RWPE1 (cell line): ENCODE measurements around the gene ARSA.
"Not testable (repeated sequence)": the region's sequence is repeated elsewhere in the genome, so short reads cannot be mapped to it uniquely, and the experiment has no call there.

Source experiments
- CTCF ChIA-PET: fragments of 350-600 bp; sonication (Branson Sonifier 250); formaldehyde crosslinking; extraction: SDS; loops from one replicate; lab custom pipeline; 2021; lab: Yijun Ruan, JAX
- POLR2A ChIA-PET: fragments of 400-600 bp; formaldehyde crosslinking; extraction: SDS; loops from one replicate; lab custom pipeline; 2020; ENCODE audit warnings: antibody characterized with exemption; ENCODE audit not compliant: low non-redundant PET; lab: Yijun Ruan, JAX
- DNase-seq: peaks from one replicate; pipeline ENCODE4 v3.0.0; 2012; ENCODE audit warnings: low spot score
- H3K27ac ChIP-seq: fragments of 450-650 bp; 2 replicates; pipeline ENCODE4 v1.5.1; 2017
- TF ChIP-seq, protein P1 (sequence below): fragments of 450-650 bp; conservative IDR thresholded peaks from 2 replicates; pipeline ENCODE4 v1.5.1; 2017; ENCODE audit warnings: low read depth, mild to moderate bottlenecking

Gene ARSA

DNA sequence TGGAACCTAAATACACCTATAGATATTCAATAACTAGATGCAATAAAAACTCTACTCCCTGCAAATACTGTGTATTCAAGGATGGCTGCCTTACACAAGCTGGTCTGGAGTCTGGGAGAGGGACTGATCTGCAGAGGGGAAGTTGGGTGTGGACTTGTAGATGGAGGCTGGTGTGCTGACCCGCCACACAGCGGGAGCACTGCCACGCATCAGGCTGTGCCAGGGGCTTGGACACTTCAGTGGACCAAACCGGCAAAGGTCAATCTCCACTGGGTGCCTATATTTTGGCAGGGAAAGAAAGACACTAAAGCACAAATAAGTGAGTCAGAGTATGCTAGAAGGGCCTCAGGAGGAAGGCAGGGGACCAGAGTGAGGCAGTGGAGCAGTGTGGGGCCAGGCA is 42.6 kb upstream of the ARSA start:
- H3K27ac ChIP-seq, result no peak overlapping the region
- no peak for DNase-seq
- TF ChIP-seq, protein P1, sequence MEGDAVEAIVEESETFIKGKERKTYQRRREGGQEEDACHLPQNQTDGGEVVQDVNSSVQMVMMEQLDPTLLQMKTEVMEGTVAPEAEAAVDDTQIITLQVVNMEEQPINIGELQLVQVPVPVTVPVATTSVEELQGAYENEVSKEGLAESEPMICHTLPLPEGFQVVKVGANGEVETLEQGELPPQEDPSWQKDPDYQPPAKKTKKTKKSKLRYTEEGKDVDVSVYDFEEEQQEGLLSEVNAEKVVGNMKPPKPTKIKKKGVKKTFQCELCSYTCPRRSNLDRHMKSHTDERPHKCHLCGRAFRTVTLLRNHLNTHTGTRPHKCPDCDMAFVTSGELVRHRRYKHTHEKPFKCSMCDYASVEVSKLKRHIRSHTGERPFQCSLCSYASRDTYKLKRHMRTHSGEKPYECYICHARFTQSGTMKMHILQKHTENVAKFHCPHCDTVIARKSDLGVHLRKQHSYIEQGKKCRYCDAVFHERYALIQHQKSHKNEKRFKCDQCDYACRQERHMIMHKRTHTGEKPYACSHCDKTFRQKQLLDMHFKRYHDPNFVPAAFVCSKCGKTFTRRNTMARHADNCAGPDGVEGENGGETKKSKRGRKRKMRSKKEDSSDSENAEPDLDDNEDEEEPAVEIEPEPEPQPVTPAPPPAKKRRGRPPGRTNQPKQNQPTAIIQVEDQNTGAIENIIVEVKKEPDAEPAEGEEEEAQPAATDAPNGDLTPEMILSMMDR, result no peak
- ChIA-PET CTCF (no interaction called here), POLR2A (no interaction called here)

DNA sequence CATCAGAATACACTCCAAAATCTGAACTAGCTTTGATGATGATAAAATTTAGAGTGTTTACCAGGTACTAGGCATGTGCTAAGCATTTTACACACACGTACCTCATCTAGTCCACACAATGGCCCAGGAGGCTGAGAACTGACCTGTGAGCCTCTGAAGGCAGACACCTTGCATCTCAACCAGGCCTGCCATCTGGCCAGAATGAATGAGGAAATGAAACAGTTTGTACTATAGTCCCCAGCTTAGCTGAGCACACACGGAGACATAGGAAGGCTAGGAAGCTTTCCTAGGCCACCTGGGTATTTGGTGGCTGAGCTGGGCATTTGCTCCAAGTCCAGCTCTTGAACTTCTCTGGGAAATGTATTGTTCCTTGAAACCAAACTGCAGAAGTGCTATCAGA is 37.8 kb upstream of the ARSA start:
- no peak overlapping the region for H3K27ac ChIP-seq
- ChIA-PET CTCF (interaction anchor here (1.2 kb wide), 1 partner anchor 31 kb away, joined by 4 read pairs; no protein-coding TSS in a partner anchor), POLR2A (no interaction called here)
- TF ChIP-seq, protein P1, result no peak
- DNase-seq, result no peak

DNA sequence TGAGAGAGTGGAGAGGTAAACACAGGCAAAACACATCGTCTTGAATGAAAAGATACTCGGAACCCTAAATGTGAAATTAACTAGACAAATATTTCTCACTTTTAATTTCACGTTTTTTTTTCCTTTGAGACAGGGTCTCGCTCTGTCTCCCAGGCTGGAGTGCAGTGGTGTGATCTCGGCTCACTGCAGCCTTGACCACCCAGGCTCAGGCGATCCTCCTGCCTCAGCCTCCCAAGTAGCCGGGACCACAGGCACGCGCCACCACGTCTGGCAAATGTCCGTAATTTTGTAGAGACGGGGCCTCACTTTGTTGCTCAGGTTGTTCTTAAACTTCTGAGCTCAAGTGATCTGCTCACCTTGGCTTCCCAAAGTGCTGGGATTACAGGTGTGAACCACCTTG is 37.3 kb upstream of the ARSA start:
- no peak overlapping the region for H3K27ac ChIP-seq
- CTCF ChIA-PET, result no interaction called here
- TF ChIP-seq, protein P1, result no peak
- no peak for DNase-seq
- POLR2A ChIA-PET, result no interaction called here

DNA sequence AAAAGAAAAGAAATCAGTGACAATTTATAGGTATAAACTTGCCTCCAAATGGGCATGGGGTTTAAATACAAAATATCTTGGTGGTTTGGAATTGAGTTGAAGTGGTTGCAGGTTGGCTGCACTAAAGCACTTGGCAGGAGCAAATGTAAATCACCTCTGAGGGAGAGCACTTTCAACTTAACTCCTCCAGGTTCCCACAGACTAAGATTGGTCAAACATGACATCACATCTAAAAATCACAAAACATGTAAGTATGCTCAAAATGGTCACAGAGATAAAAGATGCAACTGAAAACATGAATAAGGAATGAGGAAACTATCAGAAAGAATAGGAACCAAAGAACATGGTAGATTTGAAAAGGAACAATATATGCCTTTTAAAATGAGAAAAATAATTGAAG is 32.4 kb upstream of the ARSA start:
- TF ChIP-seq, protein P1, result no peak
- POLR2A ChIA-PET, result no interaction called here
- CTCF ChIA-PET, result no interaction called here
- no peak overlapping the region for H3K27ac ChIP-seq
- DNase-seq, result no peak

DNA sequence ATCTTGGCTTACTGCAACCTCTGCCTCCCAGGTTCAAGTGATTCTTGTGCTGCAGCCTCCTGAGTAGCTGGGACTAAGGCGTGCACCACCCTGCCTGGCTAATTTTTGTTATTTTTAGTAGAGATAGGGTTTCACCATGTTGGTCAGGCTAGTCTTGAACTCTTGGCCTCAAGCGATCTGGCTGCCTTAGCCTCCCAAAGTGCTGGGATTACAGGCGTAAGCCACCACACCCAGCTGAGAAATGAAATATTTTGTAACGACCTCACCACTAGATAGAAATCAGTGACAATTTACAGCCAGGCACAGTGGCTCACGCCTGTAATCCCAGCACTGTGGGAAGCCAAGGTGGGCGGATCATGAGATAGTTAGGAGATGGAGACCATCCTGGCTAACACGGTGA is 31.8 kb upstream of the ARSA start:
- CTCF ChIA-PET, result interaction anchor here (0.7 kb wide), 1 partner anchor 415 kb away, joined by 3 read pairs; no protein-coding TSS in a partner anchor
- H3K27ac ChIP-seq, DNase-seq, POLR2A ChIA-PET: not testable (repeated sequence)

GRCh38 chr22:50657925-50658324 is 30.0 kb upstream of the ARSA start:
- POLR2A ChIA-PET, result no interaction called here
- TF ChIP-seq, protein P1, result no peak
- CTCF ChIA-PET, result no interaction called here
- H3K27ac ChIP-seq, result no peak overlapping the region
- DNase-seq, result no peak

- TF ChIP-seq, protein P1, result no peak
- peak; percentile 13 for DNase-seq
- peak overlapping the region; percentile 26; the same call in 1 of the 2 replicates for H3K27ac ChIP-seq
- CTCF ChIA-PET, result no interaction called here
- POLR2A ChIA-PET, result no interaction called here
Observed at GRCh38 chr22:50656122-50657070, 28.4 kb upstream of the ARSA start.

DNA sequence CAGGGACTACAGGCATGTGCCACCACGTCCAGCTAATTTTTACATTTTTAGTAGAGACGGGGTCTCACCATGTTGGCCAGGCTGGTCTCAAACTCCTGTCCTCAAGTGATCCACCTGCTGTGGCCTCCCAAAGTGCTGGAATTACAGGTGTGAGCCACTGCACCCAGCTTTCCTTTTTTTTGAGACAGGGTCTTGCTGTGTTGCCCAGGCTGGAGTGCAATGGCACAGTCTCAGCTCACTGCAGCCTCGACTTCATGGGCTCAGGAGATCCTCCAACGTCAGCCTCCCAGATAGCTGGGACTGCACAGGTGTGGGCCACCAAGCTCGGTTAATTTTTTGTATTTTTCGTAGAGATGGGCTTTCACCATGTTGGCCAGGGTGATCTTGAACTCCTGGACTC is 26.7 kb upstream of the ARSA start:
- CTCF ChIA-PET, DNase-seq, H3K27ac ChIP-seq, POLR2A ChIA-PET: not testable (repeated sequence)
